Measurements from ENCODE around the gene CHURC1. TPM values are rescaled to one million over a fixed set of nuclear protein-coding genes. Genes with fewer than 3 reads are reported as not detected.

Gene CHURC1
- 37.0 and 42.4 TPM in 2 replicates for total RNA-seq

DNA sequence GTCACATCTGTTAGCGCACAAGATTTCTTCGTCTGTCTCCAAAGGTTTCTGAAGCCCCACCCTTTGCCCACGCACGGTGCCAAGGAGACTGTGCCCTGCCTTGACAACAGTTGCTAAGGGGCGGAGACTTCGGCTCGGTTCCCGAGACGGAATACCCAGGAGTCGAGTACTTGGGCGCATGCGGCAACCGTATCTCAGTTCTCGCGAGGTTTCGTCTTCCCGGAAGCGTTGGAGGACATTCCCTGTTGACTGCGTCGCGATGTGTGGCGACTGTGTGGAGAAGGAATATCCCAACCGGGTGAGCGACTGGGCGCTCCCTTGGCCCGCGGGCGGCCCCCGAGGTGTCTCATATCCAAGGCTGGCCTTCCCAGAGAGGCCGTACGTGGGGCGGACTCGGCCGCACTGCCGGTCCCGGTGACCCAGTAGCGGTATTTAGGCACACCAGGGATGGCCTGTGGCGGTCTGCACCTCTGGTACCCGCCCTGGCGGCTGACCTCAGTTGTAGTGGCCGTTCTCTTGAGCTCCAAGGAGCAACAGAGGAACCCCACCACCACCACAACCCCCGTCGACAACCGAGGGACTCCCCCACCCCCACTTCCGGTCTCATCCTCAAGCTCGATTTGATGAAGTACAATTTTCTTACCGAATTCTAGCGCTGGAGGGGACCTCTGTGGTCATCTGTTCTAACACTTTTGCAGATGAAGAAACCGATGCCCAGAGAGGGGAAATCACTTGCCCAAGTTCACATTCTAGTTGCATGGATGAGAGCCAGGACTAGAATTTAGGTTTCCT is at the start of gene CHURC1:
Gene CHURC1, plus strand, starts transcription at position 219 of the 792 bp plus-strand sequence. Its CDS starts 41 bp downstream, at position 260.

DNA sequence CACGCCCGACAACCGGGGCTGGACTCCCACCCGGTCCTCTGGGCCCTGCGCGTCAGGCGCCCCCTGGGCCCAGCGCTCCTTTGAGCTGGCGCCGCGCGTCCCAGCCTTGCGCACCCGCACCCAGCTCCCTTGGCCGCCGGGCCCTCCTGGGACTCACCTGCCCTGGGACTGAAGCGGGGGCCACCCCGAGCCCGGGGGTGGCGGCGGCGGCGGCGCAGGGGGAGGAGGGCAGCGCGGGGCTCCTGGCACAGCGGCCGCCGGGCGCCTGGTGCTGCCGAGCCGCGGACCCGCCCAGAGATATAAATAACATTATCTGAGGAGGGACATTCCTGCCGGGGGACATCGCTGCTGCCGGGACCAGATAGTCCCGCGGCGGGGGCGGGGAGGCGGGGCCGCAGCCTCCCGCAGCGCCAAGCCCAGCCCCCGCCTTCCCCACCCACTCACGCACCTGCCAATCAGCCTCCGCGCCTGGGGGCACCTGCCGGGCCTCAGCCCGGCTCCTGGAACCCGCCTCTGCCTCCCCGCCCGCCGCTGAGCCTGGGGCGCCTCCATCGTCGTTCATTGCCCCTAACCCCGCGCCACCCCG is 34.5 kb upstream of the CHURC1 start, which contains the start of gene SPTB:
Gene SPTB, minus strand, starts transcription at position 273 of the 586 bp plus-strand sequence. CDS start 56,813 bp downstream, outside the sequence.

DNA sequence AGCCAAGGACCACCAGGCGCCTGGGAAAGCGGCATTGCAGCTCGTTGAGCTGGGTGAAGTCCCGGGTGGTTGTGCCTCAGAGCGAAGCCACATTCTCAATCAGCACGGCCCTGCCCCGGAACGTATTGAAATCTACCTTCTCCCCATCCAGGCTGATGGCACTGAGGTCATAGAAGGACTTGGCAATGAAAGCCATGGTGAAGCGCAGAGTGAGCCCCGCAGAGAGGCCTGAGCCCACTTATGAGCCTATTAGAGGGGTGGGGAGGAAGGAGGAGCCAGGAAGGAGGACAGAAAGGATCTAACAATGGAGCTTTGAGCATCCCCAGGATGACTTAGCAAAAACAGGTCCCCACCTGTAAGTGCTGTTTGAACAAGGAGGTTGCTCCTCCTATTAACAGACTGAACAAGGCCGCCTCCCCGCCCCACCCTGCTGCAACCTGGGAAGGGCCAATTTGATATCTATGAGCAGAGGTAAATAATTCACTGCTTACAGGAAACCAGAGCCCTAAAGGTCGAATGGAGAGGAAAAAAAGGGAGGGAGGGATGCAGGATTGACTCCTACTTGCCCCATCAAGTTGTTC is 28.4 kb downstream of the CHURC1 start, which contains the start of gene GPX2:
Gene GPX2, minus strand, starts transcription at position 215 of the 581 bp plus-strand sequence. Its CDS starts 19 bp downstream, at position 196.

DNA sequence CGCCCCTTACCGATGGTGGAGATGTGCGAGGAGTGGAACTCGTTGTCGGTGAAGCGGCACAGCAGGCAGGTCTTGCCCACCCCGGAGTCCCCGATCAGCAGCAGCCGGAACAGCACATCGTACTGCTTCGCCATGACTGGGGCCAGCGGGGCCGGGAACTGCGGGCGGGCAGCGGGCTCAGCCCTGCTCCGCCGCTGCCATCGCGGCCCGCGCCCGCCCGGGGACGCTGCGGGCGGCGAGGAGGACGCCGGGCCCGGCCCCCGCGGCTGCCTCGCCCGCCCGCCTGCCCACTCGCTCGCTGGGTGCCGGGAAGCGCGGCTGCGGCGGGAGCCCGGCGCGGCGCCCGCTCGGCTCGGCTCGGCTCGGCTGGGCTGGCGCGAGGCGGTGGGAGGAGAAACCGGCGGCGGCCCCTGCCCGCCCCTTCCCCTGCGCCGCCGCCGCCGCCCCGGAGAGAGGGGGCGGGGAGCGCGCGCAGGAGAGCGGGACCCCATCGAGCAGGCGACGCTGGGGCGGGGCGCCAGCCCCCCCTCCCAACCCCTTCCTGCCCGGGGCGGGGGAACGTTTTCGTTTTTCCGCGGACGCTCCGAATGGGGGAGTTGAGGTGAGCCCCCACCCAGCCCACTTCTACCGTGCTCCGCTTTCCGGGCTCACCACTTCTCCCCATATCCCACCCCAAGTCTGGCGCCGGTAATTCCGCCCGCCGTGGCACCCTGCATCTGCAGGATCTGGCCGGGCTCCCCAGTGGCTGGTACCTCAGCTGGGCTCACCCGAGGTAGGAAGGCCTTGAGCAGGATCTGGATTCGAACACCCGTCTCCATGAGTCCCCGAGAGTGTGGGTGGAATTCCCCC is 57.9 kb downstream of the CHURC1 start, which contains the start of gene RAB15:
Gene RAB15, minus strand, starts transcription at position 394 of the 849 bp plus-strand sequence. Its CDS starts 260 bp downstream, at position 134.

Other genes starting within 250 kb of the CHURC1 start
- gene PLEKHG3, start 210.0 kb upstream of the CHURC1 start, total RNA-seq: 3.6 and 5.2 TPM in 2 replicates
- under 0.01 TPM in 1 of 2 replicates, not detected in the other for gene SPTB, start 34.5 kb upstream of the CHURC1 start, total RNA-seq
- 0.09 TPM in 1 of 2 replicates, not detected in the other for gene GPX2, start 28.3 kb downstream of the CHURC1 start, total RNA-seq
- gene RAB15, start 57.9 kb downstream of the CHURC1 start, total RNA-seq: 7.2 and 8.8 TPM in 2 replicates
- gene FNTB, start 72.4 kb downstream of the CHURC1 start, total RNA-seq: 6.7 and 8.7 TPM in 2 replicates
- 43.5 and 47.9 TPM in 2 replicates for gene MAX, start 188.1 kb downstream of the CHURC1 start, total RNA-seq